Measurements from ENCODE around the gene TBKBP1.
A peak's percentile ranks its signal among the peaks of the same experiment; 100 is the strongest.

TBKBP1 gene

DNA sequence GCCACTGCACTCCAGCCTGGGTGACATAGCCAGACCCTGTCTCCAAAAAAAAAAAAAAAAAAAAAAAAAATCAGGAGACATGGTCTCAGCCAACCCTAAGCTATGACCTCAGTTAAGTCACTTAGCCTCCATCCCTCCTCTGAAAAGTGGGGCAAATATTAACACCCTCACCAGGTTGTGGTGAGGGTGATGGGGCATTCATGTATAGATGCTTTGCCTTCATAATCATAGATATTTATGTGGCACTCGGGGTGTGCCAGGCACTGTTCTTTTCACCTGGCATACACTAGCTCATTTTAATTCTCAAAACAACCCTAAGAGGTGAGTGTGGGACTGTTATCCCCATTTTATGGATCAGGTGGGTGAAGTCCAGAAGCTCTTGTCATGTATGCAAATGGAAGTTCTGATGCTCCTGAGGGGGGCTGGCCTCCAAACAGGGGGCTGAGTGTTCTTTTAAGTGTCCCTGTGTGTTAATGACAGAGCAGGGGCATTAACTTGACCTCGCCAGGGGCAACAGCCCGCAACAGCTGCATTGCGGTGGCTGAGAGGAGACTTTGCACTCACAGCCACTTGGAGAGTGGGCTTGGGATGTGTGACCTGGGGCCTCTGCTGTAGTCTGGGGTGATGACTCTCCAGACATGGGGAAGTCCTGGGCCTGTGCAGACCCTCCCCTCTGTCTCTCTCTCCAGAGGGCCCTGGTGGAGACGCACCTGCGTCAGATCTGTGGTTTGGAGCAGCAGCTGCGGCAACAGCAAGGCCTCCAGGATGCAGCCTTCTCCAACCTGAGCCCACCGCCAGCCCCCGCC is 4.1 kb downstream of the TBKBP1 start:
- TF ChIP-seq, protein P1, sequence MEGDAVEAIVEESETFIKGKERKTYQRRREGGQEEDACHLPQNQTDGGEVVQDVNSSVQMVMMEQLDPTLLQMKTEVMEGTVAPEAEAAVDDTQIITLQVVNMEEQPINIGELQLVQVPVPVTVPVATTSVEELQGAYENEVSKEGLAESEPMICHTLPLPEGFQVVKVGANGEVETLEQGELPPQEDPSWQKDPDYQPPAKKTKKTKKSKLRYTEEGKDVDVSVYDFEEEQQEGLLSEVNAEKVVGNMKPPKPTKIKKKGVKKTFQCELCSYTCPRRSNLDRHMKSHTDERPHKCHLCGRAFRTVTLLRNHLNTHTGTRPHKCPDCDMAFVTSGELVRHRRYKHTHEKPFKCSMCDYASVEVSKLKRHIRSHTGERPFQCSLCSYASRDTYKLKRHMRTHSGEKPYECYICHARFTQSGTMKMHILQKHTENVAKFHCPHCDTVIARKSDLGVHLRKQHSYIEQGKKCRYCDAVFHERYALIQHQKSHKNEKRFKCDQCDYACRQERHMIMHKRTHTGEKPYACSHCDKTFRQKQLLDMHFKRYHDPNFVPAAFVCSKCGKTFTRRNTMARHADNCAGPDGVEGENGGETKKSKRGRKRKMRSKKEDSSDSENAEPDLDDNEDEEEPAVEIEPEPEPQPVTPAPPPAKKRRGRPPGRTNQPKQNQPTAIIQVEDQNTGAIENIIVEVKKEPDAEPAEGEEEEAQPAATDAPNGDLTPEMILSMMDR (IDR thresholded peaks at IDR 0.05): no peak

DNA sequence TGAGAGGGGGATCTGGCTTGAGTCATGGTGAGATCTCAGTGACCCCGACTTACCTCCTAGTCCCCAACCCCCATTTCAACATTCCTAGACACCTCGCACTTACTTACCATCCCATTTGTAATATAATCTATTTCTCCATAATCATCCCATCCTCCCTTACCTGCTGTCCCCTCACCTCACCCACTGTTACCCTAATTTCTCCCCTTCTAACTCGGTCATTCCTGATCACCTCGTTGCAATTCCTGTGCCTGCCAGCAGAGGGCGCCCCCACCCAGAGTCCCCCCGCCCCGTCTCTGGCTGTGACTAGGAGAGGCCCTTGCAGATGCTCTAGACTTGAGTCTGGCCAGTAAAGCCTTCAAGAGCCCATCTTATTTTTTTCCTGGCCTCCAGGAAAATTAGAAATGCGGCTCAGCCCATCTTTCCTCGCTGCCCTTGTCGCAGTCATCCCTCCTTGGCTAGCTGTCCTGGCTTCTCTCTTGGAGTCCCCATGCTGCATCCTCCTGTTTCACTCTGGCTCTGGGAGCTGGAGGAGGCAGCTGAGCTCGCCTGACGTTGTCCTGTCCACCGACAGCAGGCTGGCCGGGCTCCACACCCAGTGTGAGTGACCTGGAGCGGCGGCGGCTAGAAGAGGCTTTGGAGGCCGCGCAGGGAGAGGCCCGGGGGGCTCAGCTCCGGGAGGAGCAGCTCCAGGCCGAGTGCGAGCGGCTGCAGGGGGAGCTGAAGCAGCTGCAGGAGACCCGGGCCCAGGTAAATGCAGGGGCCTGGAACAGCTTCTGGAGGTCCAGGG is 5.0 kb downstream of the TBKBP1 start:
- TF ChIP-seq, protein P1 (IDR thresholded peaks at IDR 0.05): peak; percentile 99

DNA sequence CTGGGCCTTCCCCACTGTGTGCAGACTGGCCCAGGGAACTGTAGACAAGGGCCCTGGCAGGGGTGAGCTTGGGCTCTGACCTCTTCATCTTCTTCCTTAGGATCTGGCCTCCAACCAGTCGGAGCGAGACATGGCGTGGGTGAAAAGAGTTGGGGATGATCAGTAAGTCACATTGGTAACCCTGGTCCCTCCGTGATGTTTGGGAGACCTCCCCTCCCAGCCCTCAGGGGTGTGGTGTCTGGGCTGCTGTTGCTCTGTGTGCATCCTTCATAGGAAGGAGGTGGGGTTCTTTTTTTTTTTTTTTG is 5.5 kb downstream of the TBKBP1 start:
- TF ChIP-seq, protein P1 (IDR thresholded peaks at IDR 0.05): no peak

DNA sequence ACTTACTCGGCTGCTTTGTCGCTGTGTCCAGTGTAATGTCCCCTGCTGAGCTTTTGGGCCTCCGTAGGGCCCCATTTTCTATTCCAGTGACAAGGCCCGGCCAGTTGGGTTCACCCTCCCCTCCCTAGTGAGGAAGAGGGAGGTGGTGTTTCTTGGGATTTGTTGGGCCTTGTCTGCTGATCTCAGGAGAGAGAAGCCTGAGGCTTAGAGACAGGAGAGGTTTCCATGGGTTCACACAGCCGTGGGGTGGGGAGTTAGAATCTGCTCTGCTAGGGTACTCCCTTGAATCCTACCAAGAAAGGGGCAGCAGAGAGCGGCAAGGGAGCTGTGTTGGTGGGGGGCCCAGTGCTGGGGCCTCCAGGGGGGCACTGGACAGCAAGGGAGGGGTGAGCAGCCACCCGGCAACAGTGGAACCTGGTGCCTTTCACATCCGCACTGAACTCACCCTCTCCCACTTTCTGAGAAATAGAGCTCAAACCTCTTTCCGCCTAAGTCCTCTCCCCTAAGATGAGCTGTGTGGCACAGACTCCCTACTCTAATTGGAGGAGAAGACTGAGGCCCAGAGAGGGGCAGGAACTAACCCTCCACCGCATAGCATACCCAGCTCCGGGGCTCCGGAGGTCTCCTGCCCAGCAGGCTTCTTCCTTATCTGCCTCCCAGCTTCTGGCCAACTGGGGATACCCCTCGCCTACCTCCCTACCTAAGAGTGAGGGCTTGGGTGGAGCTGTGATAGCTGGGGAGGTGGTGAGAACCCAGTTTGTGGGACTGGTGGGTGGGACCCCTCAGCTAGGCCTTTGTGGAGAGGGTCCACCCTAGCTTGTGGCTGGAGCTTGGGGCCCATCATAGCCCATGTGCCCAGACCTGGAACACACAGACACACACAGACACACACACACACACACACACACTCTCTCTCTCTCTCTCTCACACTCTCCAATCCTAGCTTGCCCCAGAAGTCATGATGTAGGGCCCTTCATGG is 6.8 kb downstream of the TBKBP1 start:
- TF ChIP-seq, protein P1 (IDR thresholded peaks at IDR 0.05): no peak

DNA sequence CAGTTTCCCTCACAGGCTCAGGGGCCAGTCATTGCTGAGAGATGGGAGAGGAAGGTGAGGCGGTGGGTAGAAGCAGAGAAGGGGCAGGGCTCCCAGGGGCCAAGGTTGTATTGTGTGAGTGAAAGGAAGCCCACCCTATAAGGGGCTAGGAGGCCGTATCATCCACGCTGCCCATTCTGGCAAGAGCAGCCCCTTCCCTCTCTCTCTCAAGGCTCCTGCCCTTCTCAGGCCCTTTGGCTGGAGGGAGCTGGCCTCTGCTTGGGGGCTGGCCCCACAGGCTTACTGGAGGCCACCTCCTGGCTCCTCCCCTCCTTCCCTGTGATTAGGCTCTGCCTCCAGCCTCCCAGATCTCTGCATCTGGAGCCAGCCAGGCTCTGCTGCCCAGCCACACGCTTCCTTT is 7.6 kb downstream of the TBKBP1 start:
- TF ChIP-seq, protein P1 (IDR thresholded peaks at IDR 0.05): no peak

DNA sequence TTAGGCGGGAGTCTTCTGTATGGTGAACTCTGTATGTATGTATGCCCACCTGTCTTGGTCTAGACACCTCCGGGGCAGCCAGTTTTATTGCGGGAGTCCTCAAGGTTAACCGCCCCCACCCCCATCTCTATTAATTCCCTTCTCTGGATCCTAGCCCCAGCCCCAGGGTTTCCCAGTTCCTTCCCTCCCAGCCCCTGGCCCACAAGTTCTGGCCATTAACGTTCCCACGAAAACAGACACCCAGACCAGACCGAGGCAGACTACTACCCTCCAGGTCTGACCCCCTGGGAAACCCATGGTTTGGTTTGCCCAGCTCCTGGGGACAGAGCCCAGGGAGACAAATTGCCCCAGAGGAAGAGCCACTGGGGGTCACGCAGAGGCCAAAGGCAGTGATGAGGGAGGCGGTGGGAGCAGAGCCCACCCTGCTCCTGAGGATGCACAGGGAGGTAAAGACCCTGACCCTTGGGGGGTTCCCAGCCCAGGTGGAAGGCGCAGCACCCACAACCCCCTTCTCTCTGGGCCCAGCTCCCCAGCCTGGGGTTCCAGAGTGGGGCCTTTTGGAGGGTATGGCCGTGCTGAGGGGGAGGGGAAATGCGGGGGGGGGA is 8.5 kb downstream of the TBKBP1 start:
- TF ChIP-seq, protein P1 (IDR thresholded peaks at IDR 0.05): no peak

DNA sequence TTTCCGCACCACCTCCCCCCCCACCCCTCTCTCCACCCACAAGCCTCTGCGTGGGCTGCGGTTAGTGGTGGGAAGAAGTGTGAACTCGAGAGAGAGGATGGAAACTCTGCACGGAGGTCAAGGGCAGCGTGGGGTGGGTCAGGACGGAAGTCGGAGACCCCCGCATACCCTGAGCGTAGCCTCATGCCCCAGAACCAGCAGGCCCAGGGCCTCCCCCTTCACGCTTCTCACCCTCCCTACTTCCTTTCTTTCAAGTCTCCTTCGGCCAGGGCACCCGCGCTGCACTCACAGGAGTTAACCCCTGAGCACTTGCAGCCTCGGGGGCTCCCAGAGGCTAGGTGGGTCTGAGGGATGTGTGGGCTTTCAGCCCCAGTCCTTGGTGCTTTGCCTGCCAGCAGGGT is 9.2 kb downstream of the TBKBP1 start:
- TF ChIP-seq, protein P1 (IDR thresholded peaks at IDR 0.05): no peak

All from LNCAP (cell line).